NCI-H2171 treated with DMSO at 0.1 percent for 48 hours (cell line): ENCODE measurements around the gene FBN2.
"Not testable (repeated sequence)": the region's sequence is repeated elsewhere in the genome, so short reads cannot be mapped to it uniquely, and the experiment has no call there.

ENCODE experiments used
- DNase-seq: peaks from one replicate; lab custom pipeline; 2025; lab: John Stamatoyannopoulos, UW

The FBN2 gene

GRCh38 chr5:128534726-128535125 lies 3.3 kb downstream of the FBN2 start:
- no peak for DNase-seq

GRCh38 chr5:128532776-128533175 lies 5.3 kb downstream of the FBN2 start:
- DNase-seq, result no peak

- no peak for DNase-seq
Observed at GRCh38 chr5:128532127-128532526, 5.9 kb downstream of the FBN2 start.

- no peak for DNase-seq
Observed at GRCh38 chr5:128528637-128529255, 9.3 kb downstream of the FBN2 start.

GRCh38 chr5:128528126-128528525 lies 9.9 kb downstream of the FBN2 start:
- no peak for DNase-seq

- no peak for DNase-seq
Observed at GRCh38 chr5:128527077-128527476, 11.0 kb downstream of the FBN2 start.

- DNase-seq, result no peak
Observed at GRCh38 chr5:128522336-128522735, 15.7 kb downstream of the FBN2 start.

GRCh38 chr5:128519827-128520226 lies 18.2 kb downstream of the FBN2 start:
- DNase-seq, result no peak

- DNase-seq, result no peak
Observed at GRCh38 chr5:128516978-128517377, 21.1 kb downstream of the FBN2 start.

- no peak for DNase-seq
Observed at GRCh38 chr5:128513806-128514205, 24.2 kb downstream of the FBN2 start.

GRCh38 chr5:128512894-128513293 lies 25.2 kb downstream of the FBN2 start:
- no peak for DNase-seq

- no peak for DNase-seq
Observed at GRCh38 chr5:128506643-128507042, 31.4 kb downstream of the FBN2 start.

- not testable (repeated sequence) for DNase-seq
Observed at GRCh38 chr5:128503727-128504126, 34.3 kb downstream of the FBN2 start.

GRCh38 chr5:128498844-128499455 lies 39.1 kb downstream of the FBN2 start:
- DNase-seq, result peak; percentile 15

GRCh38 chr5:128494516-128494915 lies 43.5 kb downstream of the FBN2 start:
- DNase-seq, result no peak

GRCh38 chr5:128493657-128494329 lies 44.3 kb downstream of the FBN2 start:
- DNase-seq, result no peak

GRCh38 chr5:128491291-128491690 lies 46.8 kb downstream of the FBN2 start:
- DNase-seq, result no peak

GRCh38 chr5:128490761-128491160 lies 47.3 kb downstream of the FBN2 start:
- DNase-seq, result no peak

GRCh38 chr5:128487041-128487440 lies 51.0 kb downstream of the FBN2 start:
- DNase-seq, result no peak

GRCh38 chr5:128483738-128484137 lies 54.3 kb downstream of the FBN2 start:
- no peak for DNase-seq

GRCh38 chr5:128480906-128481633 lies 57.0 kb downstream of the FBN2 start:
- DNase-seq, result no peak

GRCh38 chr5:128480158-128480557 lies 57.9 kb downstream of the FBN2 start:
- no peak for DNase-seq
